K562 (cell line): ENCODE measurements around the gene IL23A. TPM values are rescaled to one million over a fixed set of nuclear protein-coding genes. Genes with fewer than 3 reads are reported as not detected.

ENCODE experiments used
- ARID2 ChIP-seq: fragments of 450-650 bp; IDR thresholded peaks from 2 replicates; pipeline ENCODE4 v1.6.1; 2017; ENCODE audit warnings: antibody characterized with exemption, mild to moderate bottlenecking
- COPS2 ChIP-seq: fragments of 450-650 bp; conservative IDR thresholded peaks from 2 replicates; pipeline ENCODE4 v1.6.1; 2016; ENCODE audit warnings: mild to moderate bottlenecking, moderate library complexity
- HDAC1 ChIP-seq, 2 experiments: fragments of 450-650 bp; IDR thresholded peaks; 2 replicates each; pipeline ENCODE4 v1.6.1; 2016 to 2017; ENCODE audit warnings: inconsistent platforms in 1 of 2, mild to moderate bottlenecking in 1 of 2, moderate library complexity in 1 of 2
- KDM4B ChIP-seq, 2 experiments: fragments of 450-650 bp in 1 of 2; sonication (generic) in 1 of 2; IDR thresholded peaks; 2 replicates each; pipeline ENCODE4 v1.6.1; 2016 to 2017; ENCODE audit warnings: borderline replicate concordance in 2 of 2, antibody characterized with exemption in 1 of 2, low read depth in 1 of 2, mild to moderate bottlenecking in 1 of 2
- KLF10 ChIP-seq: fragments of 250-450 bp; sonication (Bioruptor Pico); IDR thresholded peaks from 2 replicates; pipeline ENCODE4 v1.6.1; 2021; ENCODE audit warnings: matching md5 sums
- NFRKB ChIP-seq: fragments of 450-650 bp; IDR thresholded peaks from 2 replicates; pipeline ENCODE4 v1.6.1; 2016; ENCODE audit warnings: low read depth
- SAFB ChIP-seq: fragments of 200-400 bp; formaldehyde crosslinking; IDR thresholded peaks from 2 replicates; pipeline ENCODE4 v1.6.1; 2017; ENCODE audit warnings: low read depth, low read length, borderline replicate concordance
- THRB ChIP-seq: fragments of 450-650 bp; formaldehyde crosslinking; conservative IDR thresholded peaks from 2 replicates; pipeline ENCODE4 v1.4.0; 2022; ENCODE audit warnings: mild to moderate bottlenecking, missing genetic modification characterization
- YY1 ChIP-seq, 3 experiments: IDR thresholded peaks; 2 replicates each; pipeline ENCODE4 v1.6.1; 2011; ENCODE audit warnings: low read length in 2 of 3, mild to moderate bottlenecking in 2 of 3, moderate library complexity in 2 of 3, borderline replicate concordance in 1 of 3, control low read depth in 1 of 3, low read depth in 1 of 3; ENCODE audit not compliant: insufficient read depth in 3 of 3, insufficient replicate concordance in 2 of 3, control insufficient read depth in 1 of 3, insufficient read length in 1 of 3; ENCODE audit errors: extremely low read depth in 1 of 3
- ZNF324 ChIP-seq: fragments of 250-450 bp; sonication (Bioruptor Pico); IDR thresholded peaks from 2 replicates; pipeline ENCODE4 v1.4.0; 2020; ENCODE audit warnings: mild to moderate bottlenecking
- polyA plus RNA-seq, 8 experiments: library from polyadenylated mRNA; depleted of rRNA in 4 of 8; stranded (reverse) in 5 of 8; unstranded in 3 of 8; fragments of >200 nt; fragmentation: Nextera tagmentation in 2 of 8; fragmentation: Illumina TruSeq in 1 of 8; extraction: Ambion mirVana in 2 of 8; extraction: Trizol in 1 of 8; gene quantifications; 2 replicates each; pipeline versions ENCODE4 v1.2.1 to v1.2.3, GENCODE V29; 2011 to 2014; ENCODE audit warnings: inconsistent platforms in 1 of 8, missing spikeins in 1 of 8
- total RNA-seq, 7 experiments: library from RNA; depleted of rRNA in 6 of 7; stranded (reverse); fragments of >200 nt in 6 of 7; fragmentation: Illumina TruSeq in 2 of 7; extraction: Trizol in 2 of 7; gene quantifications; 2 replicates each; pipeline versions ENCODE4 v1.2.1 to v1.2.3, GENCODE V29; 2011 to 2021; ENCODE audit warnings: low replicate concordance in 1 of 7
- TF ChIP-seq, protein P1 (sequence below): fragments of 450-650 bp; IDR thresholded peaks from 2 replicates; pipeline ENCODE4 v1.6.1; 2016; ENCODE audit warnings: low read depth
- TF ChIP-seq, protein P2 (sequence below): fragments of 250-450 bp; sonication (Bioruptor Pico); IDR thresholded peaks from 2 replicates; pipeline ENCODE4 v1.5.0; 2020; ENCODE audit warnings: mild to moderate bottlenecking

The IL23A gene
- total and polyA plus RNA-seq, 9 of the 15 experiments (the other 6 are each of a cell fraction or from before 2014, with no cell fraction given): 4.4 to 37.2 (median 9.6) TPM

- TF ChIP-seq, protein P1, sequence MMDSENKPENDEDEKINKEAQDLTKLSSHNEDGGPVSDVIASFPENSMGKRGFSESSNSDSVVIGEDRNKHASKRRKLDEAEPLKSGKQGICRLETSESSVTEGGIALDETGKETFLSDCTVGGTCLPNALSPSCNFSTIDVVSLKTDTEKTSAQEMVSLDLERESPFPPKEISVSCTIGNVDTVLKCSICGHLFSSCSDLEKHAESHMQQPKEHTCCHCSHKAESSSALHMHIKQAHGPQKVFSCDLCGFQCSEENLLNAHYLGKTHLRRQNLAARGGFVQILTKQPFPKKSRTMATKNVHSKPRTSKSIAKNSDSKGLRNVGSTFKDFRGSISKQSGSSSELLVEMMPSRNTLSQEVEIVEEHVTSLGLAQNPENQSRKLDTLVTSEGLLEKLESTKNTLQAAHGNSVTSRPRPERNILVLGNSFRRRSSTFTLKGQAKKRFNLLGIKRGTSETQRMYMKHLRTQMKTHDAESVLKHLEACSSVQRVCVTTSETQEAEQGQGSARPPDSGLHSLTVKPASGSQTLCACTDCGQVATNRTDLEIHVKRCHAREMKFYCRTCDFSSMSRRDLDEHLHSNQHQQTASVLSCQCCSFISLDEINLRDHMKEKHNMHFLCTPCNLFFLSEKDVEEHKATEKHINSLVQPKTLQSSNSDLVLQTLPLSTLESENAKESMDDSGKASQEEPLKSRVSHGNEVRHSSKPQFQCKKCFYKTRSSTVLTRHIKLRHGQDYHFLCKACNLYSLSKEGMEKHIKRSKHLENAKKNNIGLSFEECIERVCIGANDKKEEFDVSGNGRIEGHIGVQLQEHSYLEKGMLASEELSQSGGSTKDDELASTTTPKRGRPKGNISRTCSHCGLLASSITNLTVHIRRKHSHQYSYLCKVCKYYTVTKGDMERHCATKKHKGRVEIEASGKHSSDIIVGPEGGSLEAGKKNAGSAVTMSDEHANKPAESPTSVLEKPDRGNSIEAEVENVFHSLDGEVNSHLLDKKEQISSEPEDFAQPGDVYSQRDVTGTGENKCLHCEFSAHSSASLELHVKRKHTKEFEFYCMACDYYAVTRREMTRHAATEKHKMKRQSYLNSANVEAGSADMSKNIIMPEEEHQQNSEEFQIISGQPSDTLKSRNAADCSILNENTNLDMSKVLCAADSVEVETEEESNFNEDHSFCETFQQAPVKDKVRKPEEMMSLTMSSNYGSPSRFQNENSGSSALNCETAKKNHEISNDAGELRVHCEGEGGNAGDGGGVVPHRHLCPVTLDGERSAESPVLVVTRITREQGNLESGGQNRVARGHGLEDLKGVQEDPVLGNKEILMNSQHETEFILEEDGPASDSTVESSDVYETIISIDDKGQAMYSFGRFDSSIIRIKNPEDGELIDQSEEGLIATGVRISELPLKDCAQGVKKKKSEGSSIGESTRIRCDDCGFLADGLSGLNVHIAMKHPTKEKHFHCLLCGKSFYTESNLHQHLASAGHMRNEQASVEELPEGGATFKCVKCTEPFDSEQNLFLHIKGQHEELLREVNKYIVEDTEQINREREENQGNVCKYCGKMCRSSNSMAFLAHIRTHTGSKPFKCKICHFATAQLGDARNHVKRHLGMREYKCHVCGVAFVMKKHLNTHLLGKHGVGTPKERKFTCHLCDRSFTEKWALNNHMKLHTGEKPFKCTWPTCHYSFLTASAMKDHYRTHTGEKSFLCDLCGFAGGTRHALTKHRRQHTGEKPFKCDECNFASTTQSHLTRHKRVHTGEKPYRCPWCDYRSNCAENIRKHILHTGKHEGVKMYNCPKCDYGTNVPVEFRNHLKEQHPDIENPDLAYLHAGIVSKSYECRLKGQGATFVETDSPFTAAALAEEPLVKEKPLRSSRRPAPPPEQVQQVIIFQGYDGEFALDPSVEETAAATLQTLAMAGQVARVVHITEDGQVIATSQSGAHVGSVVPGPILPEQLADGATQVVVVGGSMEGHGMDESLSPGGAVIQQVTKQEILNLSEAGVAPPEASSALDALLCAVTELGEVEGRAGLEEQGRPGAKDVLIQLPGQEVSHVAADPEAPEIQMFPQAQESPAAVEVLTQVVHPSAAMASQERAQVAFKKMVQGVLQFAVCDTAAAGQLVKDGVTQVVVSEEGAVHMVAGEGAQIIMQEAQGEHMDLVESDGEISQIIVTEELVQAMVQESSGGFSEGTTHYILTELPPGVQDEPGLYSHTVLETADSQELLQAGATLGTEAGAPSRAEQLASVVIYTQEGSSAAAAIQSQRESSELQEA: no peak
- TF ChIP-seq ARID2: no peak
- peak in 2 of 3 experiments; percentile 57 to 78 for TF ChIP-seq YY1 (IDR thresholded peaks at IDR 0.05; ENCODE audit: borderline replicate concordance in 1 of 3, control insufficient read depth in 1 of 3, extremely low read depth in 1 of 3, insufficient read depth in 3 of 3, insufficient read length in 1 of 3, insufficient replicate concordance in 2 of 3, low read depth in 1 of 3, low read length in 2 of 3)
- TF ChIP-seq KDM4B (IDR thresholded peaks at IDR 0.05; ENCODE audit: borderline replicate concordance in 2 of 2, low read depth in 1 of 2): no peak
- TF ChIP-seq COPS2: no peak
- TF ChIP-seq KLF10 (CRISPR knock-in tag): no peak
- TF ChIP-seq HDAC1 (IDR thresholded peaks at IDR 0.05): peak in 1 of 2 experiments; percentile 50; a peak in 2 of 4 replicates
- TF ChIP-seq NFRKB: no peak
- TF ChIP-seq ZNF324 (CRISPR knock-in tag): no peak
- TF ChIP-seq THRB (CRISPR knock-in tag): no peak
- no peak for TF ChIP-seq SAFB
- TF ChIP-seq, protein P2, sequence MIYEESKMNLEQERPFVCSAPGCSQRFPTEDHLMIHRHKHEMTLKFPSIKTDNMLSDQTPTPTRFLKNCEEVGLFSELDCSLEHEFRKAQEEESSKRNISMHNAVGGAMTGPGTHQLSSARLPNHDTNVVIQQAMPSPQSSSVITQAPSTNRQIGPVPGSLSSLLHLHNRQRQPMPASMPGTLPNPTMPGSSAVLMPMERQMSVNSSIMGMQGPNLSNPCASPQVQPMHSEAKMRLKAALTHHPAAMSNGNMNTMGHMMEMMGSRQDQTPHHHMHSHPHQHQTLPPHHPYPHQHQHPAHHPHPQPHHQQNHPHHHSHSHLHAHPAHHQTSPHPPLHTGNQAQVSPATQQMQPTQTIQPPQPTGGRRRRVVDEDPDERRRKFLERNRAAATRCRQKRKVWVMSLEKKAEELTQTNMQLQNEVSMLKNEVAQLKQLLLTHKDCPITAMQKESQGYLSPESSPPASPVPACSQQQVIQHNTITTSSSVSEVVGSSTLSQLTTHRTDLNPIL (CRISPR knock-in tag): no peak
These were observed 21.4 kb downstream of the IL23A start, which contains the start of gene STAT2 (continued) for GRCh38 chr12:56359851-56360767.
